GM21423 (cell line): ENCODE data around the gene EARS2.
"Not testable (repeated sequence)": the region's sequence is repeated elsewhere in the genome, so short reads cannot be mapped to it uniquely, and the experiment has no call there.

Experiments used
- ATAC-seq: cut with Tn5 transposase; IDR thresholded peaks from one replicate; pipeline ENCODE4 v1.9.1; 2021; ENCODE audit warnings: mild to moderate bottlenecking, moderate library complexity; ENCODE audit not compliant: unreplicated experiment

Gene EARS2

DNA sequence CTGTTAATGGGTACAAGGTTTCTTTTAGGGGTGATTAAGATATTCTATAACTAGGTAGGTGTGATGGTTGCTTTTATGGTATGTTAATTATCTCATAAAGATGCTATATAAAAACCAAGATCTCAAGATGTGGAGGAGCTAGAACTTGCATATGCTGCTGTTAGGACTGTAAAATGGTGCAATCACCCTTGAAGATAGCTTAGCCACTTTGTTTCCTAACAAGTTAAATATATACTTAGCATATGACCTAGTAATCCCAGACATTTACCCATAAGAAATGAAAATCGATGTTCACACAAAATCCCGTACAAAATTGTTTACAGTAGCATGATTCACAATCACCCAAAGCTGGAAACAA, 71.9 kb downstream of the EARS2 start:
- ATAC-seq: no peak

DNA sequence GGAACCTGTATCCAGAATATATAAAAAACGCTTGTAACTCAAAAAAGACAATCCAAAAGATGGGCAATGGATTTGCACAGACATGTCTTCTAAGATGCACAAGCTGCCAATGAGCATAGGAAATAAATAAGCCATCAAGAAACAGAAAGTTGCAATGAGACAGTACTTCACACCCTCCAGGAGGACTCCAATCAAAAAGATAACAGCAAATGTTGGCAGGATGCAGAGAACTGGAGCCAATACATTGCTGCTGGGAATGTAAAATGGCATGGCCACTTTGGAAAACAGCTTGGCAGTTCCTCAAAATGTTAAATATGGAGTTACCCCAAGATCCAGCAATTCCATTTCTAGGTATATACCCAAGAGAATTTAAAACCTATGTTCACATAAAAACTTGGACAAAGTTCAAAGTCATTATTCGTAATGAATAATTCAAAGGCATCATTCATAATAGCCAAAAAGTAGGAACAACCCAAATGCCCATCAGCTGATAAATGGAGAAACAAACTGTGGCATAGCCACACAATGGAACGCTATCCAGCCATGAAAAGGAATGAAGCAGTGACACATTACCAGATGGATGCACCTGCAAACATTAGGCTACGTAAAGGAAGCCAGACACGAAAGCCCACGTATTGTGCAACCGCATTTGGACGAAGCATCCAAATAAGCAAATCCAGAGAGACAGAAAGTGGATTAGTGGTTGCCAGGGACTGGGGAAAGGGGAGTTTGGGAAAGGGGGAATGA, 72.5 kb downstream of the EARS2 start:
- ATAC-seq: no peak

DNA sequence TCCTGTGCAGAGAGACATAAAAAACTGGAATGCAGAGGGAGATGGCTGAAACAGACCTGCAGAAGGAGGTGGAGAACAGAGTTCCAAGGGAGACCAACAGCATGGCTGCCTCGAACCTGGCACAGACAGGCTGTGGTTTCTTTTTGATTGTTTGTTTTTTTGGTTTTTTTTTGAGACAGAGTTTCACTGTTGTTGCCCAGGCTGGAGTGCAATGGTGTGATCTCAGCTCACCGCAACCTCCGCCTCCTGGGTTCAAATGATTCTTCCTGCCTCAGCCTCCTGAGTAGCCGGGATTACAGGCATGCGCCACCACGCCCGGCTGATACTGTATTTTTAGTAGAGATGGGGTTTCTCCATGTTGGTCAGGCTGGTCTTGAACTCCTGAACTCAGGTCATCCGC, 73.7 kb downstream of the EARS2 start:
- ATAC-seq: not testable (repeated sequence)

DNA sequence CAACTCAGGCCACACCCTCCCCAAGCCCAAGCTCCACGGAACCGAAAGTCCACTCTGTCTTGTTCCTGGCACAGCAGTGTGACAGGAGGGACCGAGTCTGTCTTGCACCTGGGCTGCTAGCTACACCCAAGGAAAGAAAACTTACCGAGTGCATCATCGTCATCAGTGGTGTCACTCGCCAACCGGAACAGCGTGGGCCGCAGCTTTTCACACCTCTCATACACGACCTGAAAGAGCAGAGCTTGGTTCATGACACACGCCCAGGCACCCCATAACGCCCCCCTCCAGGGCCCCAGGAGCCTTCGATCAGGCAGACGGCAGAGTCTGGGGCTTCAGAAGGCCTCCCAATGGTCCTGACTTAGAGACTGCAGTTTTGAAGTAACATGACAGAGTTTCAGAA, 74.4 kb downstream of the EARS2 start:
- no peak for ATAC-seq

DNA sequence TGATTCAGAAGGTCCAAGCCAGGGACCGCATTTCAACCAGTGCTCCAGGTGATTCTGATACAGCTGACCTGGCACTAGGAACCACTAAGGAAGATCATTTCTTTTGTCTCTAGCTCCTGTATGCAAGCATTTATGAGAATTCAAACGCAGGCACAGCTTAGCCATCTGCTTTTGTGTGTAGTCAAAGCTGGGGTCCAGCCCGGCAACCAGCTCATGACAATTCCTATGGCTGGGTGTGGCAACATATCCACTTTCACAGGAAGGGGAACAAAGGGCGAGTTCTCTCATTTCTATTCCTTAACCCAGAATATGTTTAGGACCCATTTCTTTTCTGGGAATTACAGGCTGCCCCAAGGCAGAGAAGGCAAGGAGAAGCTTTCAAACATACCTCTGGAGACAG, 76.9 kb downstream of the EARS2 start:
- no peak for ATAC-seq

DNA sequence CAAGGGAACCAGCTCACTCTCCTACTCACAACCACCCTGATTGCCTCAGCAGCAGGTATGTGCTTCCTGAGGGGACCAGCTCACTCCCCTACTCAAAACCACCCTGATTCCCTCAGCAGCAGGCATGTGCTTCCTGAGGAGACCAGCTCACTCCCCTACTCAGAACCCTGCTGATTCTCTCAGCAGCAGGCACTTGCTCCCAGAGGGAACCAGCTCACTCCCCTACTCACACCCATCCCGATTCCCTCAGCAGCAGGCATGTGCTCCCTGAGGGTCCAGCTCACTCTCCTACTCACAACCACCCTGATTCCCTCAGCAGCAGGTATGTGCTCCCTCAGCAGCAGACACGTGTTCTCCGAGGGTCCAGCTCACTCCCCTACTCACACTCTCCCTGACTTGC, 78.0 kb downstream of the EARS2 start:
- ATAC-seq: no peak

DNA sequence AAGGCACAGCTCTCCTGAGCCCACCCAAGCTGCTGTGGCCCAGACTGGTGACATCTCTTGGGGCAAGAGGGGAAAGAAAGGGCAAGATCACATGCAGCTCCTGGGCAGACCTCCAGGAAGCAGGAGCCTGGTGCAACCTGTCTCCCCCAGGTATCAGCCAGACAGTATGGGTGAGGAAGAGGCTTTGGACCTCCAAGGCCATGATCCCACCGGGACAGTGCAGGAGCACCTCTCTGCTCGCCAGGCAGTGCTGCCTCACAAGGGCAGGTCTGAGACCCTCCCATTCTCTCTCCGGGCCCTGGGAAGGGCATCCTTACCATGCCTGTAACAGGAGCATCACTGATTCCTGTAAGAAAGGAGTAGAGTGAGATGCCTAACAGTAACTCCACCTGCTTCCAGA, 78.6 kb downstream of the EARS2 start:
- no peak for ATAC-seq

DNA sequence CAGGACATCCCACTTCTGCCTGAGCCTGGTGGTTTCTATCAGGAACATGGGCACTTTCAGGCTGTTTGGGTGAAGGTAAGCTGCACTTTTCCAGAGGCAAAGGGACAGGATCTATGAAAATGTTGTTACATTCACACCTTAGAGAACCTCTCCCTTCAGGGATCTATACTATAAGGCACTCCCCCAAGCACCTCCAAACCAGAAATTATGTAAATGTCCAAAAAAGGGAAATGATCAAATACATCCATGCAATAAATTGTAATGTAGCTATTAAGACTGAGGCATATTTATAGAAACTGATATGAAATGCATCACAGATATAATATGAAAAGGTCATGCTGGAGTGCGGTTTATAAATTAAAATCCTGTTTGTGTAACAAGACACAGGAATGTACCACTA, 80.9 kb downstream of the EARS2 start:
- ATAC-seq: no peak
